HepG2 (cell line): ENCODE measurements around the gene MUC21. TPM values are rescaled to one million over a fixed set of nuclear protein-coding genes. Genes with fewer than 3 reads are reported as not detected.

Source experiments
- ATAC-seq: fragments of 200-7000 bp; cut with Tn5 transposase; 3 replicates; pipeline ENCODE4 v1.9.1; 2020; ENCODE audit warnings: mild to moderate bottlenecking, moderate library complexity
- BruUV-seq: library from RNA; stranded (reverse); fragments of 400-500 nt; replicated peaks from 2 replicates; lab custom pipeline; 2021; lab: Mats Ljungman, UMichigan
- CTCF ChIA-PET: fragments of 300-600 bp; formaldehyde crosslinking; extraction: SDS; loops from one replicate; lab custom pipeline; 2021; ENCODE audit warnings: low total read pairs, inconsistent platforms, low intra/inter-chr PET ratio; lab: Yijun Ruan, JAX
- POLR2A ChIA-PET: fragments of 350-600 bp; sonication (Branson Sonifier 250); formaldehyde crosslinking; loops from one replicate; lab custom pipeline; 2020; ENCODE audit warnings: antibody characterized with exemption, inconsistent platforms; lab: Yijun Ruan, JAX
- DNase-seq: peaks from one replicate; pipeline ENCODE4 v3.0.0-alpha.2; 2015; ENCODE audit warnings: low spot score
- FAIRE-seq: peaks from 3 replicates; lab custom pipeline; 2011; peaks lifted over from hg19 to GRCh38; lab: Jason Lieb, UNC
- H2AFZ ChIP-seq: one replicate; pipeline ENCODE4 v1.6.1; 2011; ENCODE audit warnings: low read length, inconsistent platforms
- H3K27ac ChIP-seq: fragments of 300-600 bp; 3 replicates; pipeline ENCODE4 v1.8.0; 2011; ENCODE audit warnings: mixed run types, mild to moderate bottlenecking, mixed read lengths, low read length, inconsistent platforms; ENCODE audit not compliant: insufficient read depth; ENCODE audit errors: extremely low read length
- H3K27me3 ChIP-seq, 2 experiments: fragments of 200-600 bp in 1 of 2; 2 replicates in 1 of 2; 3 replicates in 1 of 2; pipeline versions ENCODE4 v1.6.0 to v1.8.0; 2011; ENCODE audit warnings: low read length in 2 of 2, mild to moderate bottlenecking in 2 of 2, moderate library complexity in 2 of 2, inconsistent platforms in 1 of 2; ENCODE audit not compliant: insufficient read depth in 2 of 2, control insufficient read depth in 1 of 2
- H3K36me3 ChIP-seq, 2 experiments: fragments of 200-600 bp in 1 of 2; replicated peaks in 1 of 2; 2 replicates in 1 of 2; 3 replicates in 1 of 2; pipeline versions ENCODE4 v1.5.1 to v1.8.0; 2011; ENCODE audit warnings: low read length in 2 of 2, inconsistent platforms in 1 of 2; ENCODE audit not compliant: insufficient read depth in 2 of 2, control insufficient read depth in 1 of 2
- H3K4me1 ChIP-seq: 2 replicates; pipeline ENCODE4 v1.5.1; 2012; ENCODE audit warnings: low read length, inconsistent platforms; ENCODE audit not compliant: insufficient read depth
- H3K4me2 ChIP-seq: 2 replicates; pipeline ENCODE4 v1.6.0; 2011; ENCODE audit warnings: low read depth, low read length, inconsistent platforms
- H3K4me3 ChIP-seq, 3 experiments: fragments of 200-600 bp in 1 of 3; sonication (generic), shearing (Covaris generic) in 1 of 3; replicated peaks in 1 of 3; 2 replicates each; pipeline ENCODE4 v1.5.1; 2011 to 2016; ENCODE audit warnings: low read length in 3 of 3, inconsistent platforms in 2 of 3, low read depth in 2 of 3, mild to moderate bottlenecking in 2 of 3, control low read depth in 1 of 3, mixed read lengths in 1 of 3; ENCODE audit not compliant: insufficient read depth in 1 of 3
- H3K79me2 ChIP-seq: one replicate; pipeline ENCODE4 v1.6.1; 2011; ENCODE audit warnings: low read length, inconsistent platforms; ENCODE audit not compliant: insufficient read depth
- H3K9ac ChIP-seq: 2 replicates; pipeline ENCODE4 v1.6.0; 2011; ENCODE audit warnings: mild to moderate bottlenecking, low read depth, low read length, inconsistent platforms; ENCODE audit not compliant: insufficient read depth
- H3K9me3 ChIP-seq: 2 replicates; pipeline ENCODE4 v1.5.1; 2012; ENCODE audit warnings: mild to moderate bottlenecking, low read length
- H4K20me1 ChIP-seq: 2 replicates; pipeline ENCODE4 v1.6.0; 2011; ENCODE audit warnings: inconsistent platforms, mild to moderate bottlenecking, low read length, moderate library complexity; ENCODE audit not compliant: insufficient read depth
- FOXP1 ChIP-seq, 2 experiments: fragments of 450-650 bp in 1 of 2; IDR thresholded peaks; 2 replicates each; pipeline ENCODE4 v1.6.1; 2017 to 2018; ENCODE audit warnings: antibody characterized with exemption in 1 of 2
- MBNL3 ChIP-seq: fragments of 250-450 bp; sonication (Bioruptor Pico); conservative IDR thresholded peaks from 2 replicates; pipeline ENCODE4 v1.8.0; 2022; ENCODE audit warnings: mild to moderate bottlenecking, inconsistent platforms
- PCBP2 ChIP-seq: fragments of 200-400 bp; formaldehyde crosslinking; optimal IDR thresholded peaks from 2 replicates; pipeline ENCODE3; 2018; ENCODE audit warnings: low read length, low read depth; ENCODE audit not compliant: poor library complexity, severe bottlenecking
- SOX6 ChIP-seq, 2 experiments: fragments of 450-650 bp in 1 of 2; sonication (generic) in 1 of 2; formaldehyde crosslinking in 1 of 2; IDR thresholded peaks; 2 replicates each; pipeline versions ENCODE4 v1.4.0 to v1.6.1; 2017 to 2020; ENCODE audit warnings: antibody characterized with exemption in 1 of 2, mild to moderate bottlenecking in 1 of 2, missing genetic modification reagents in 1 of 2
- TAF15 ChIP-seq: fragments of 200-400 bp; formaldehyde crosslinking; IDR thresholded peaks from one replicate; pipeline ENCODE4 v1.6.1; 2018; ENCODE audit warnings: mild to moderate bottlenecking, low read depth, low read length; ENCODE audit not compliant: poor library complexity, severe bottlenecking
- ZNF12 ChIP-seq: sonication (generic); formaldehyde crosslinking; IDR thresholded peaks from 2 replicates; pipeline ENCODE4 v1.5.0; 2020; ENCODE audit warnings: missing genetic modification reagents
- ZNF230 ChIP-seq: sonication (generic); formaldehyde crosslinking; IDR thresholded peaks from 2 replicates; pipeline ENCODE4 v1.4.0; 2020; ENCODE audit warnings: mild to moderate bottlenecking, missing genetic modification reagents
- ZNF326 ChIP-seq: sonication (generic); formaldehyde crosslinking; IDR thresholded peaks from 2 replicates; pipeline ENCODE4 v1.4.0; 2020; ENCODE audit warnings: missing genetic modification reagents, borderline replicate concordance
- WGBS: methylation state at CpG from one replicate; pipeline ENCODE4 v1.1.6; 2017; ENCODE audit warnings: low lambda C conversion rate; 5-methylcytosine and 5-hydroxymethylcytosine counted together
- in situ Hi-C: cut with HindIII; loops from 2 replicates; pipeline ENCODE4 v1.10.0; 2017; ENCODE audit warnings: low pct_unique_long_range_greater_than_20kb; ENCODE audit not compliant: extremely low pct_ligation_motif_present
- intact Hi-C: fragments of 100-400 bp; cut with micrococcal nuclease; formaldehyde crosslinking; loops from one replicate; pipeline ENCODE4 v1.10.0; 2022; ENCODE audit not compliant: unreplicated experiment
- polyA plus RNA-seq, 8 experiments: library from polyadenylated mRNA; depleted of rRNA in 3 of 8; stranded (reverse) in 7 of 8; unstranded in 1 of 8; fragments of >200 nt; fragmentation: Illumina TruSeq in 4 of 8; extraction: Trizol in 4 of 8; gene quantifications; 2 replicates each; pipeline versions ENCODE4 v1.2.1 to v1.2.3, GENCODE V29; 2011 to 2016; ENCODE audit warnings: low read depth in 4 of 8, missing spikeins in 1 of 8, mixed read lengths in 1 of 8; ENCODE audit not compliant: insufficient read depth in 1 of 8
- total RNA-seq, 5 experiments: library from RNA; depleted of rRNA; stranded (reverse); fragments of >200 nt; fragmentation: Illumina TruSeq; extraction: Trizol; gene quantifications; 2 replicates each; pipeline ENCODE4 v1.2.3, GENCODE V29; 2016; ENCODE audit warnings: low read depth in 1 of 5
- TF ChIP-seq, protein P1 (sequence below): IDR thresholded peaks from 2 replicates; pipeline ENCODE4 v1.6.1; 2016; ENCODE audit warnings: low read depth, borderline replicate concordance
- TF ChIP-seq, protein P2 (sequence below): IDR thresholded peaks from 2 replicates; pipeline ENCODE4 v1.6.1; 2016

MUC21 gene
- total and polyA plus RNA-seq, 2 of the 13 experiments (the other 11 are each of a cell fraction or from before 2014, with no cell fraction given), result not detected

DNA sequence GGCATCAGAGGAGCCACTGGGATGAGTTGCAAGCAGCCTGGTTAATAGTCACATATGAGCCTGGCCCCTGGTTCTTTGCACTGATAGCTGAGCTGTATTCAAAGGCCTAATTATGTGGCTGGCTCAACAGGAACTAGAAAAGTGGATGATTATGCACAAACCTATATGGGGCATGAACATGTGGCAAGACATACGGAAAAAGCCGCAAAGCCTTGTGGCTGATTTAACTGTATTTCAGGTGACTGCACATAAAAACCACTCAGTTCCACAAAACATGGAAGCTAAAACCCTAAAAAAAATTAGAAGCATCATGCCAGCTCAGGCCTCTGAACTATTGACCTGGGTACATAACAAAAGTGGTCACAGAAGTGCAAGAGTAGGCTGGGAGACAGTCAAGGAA, 13.8 kb downstream of the MUC21 start:
- H3K27ac ChIP-seq, result no peak overlapping the region
- BruUV-seq, result no TSS peak
- no peak overlapping the region for H3K9ac ChIP-seq
- no peaks in the 10 kb centered on the region for H3K36me3 ChIP-seq
- ATAC-seq, result no peak
- H3K4me1 ChIP-seq, result no peaks in the 10 kb centered on the region
- CTCF ChIA-PET, result no interaction called here
- no peak for TF ChIP-seq TAF15
- no peak for TF ChIP-seq PCBP2
- TF ChIP-seq ZNF12 (CRISPR knock-in tag), result no peak
- no peak for TF ChIP-seq SOX6 (IDR thresholded peaks at IDR 0.05)
- no peak for TF ChIP-seq SOX6 (CRISPR knock-in tag; IDR thresholded peaks at IDR 0.05)
- TF ChIP-seq, protein P1, sequence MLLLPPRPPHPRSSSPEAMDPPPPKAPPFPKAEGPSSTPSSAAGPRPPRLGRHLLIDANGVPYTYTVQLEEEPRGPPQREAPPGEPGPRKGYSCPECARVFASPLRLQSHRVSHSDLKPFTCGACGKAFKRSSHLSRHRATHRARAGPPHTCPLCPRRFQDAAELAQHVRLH (CRISPR knock-in tag), result no peak
- TF ChIP-seq ZNF230 (CRISPR knock-in tag), result no peak
- TF ChIP-seq, protein P2, sequence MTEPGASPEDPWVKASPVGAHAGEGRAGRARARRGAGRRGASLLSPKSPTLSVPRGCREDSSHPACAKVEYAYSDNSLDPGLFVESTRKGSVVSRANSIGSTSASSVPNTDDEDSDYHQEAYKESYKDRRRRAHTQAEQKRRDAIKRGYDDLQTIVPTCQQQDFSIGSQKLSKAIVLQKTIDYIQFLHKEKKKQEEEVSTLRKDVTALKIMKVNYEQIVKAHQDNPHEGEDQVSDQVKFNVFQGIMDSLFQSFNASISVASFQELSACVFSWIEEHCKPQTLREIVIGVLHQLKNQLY, result no peak
- no peak for TF ChIP-seq MBNL3 (CRISPR knock-in tag)
- TF ChIP-seq ZNF326 (CRISPR knock-in tag), result no peak
- no peak for TF ChIP-seq FOXP1 (IDR thresholded peaks at IDR 0.05)
- TF ChIP-seq FOXP1 (CRISPR knock-in tag; IDR thresholded peaks at IDR 0.05), result no peak
- TF ChIP-seq, all 625 proteins: peak for 0
- H4K20me1 ChIP-seq, result no peaks in the 10 kb centered on the region
- in situ Hi-C loops (no loop called here), intact Hi-C loops (no loop called here)
- H3K9me3 ChIP-seq, result no peaks in the 10 kb centered on the region
- H3K4me3 ChIP-seq, result no peak overlapping the region
- H2AFZ ChIP-seq, result no peak overlapping the region
- 99% methylated on average over 2 of the region's 2 CpGs for WGBS
- DNase-seq (no peak), FAIRE-seq (no peak)
- POLR2A ChIA-PET, result no interaction called here
- H3K79me2 ChIP-seq, result no peaks in the 10 kb centered on the region
- H3K27me3 ChIP-seq, result no peaks in the 10 kb centered on the region
- H3K4me2 ChIP-seq, result no peak overlapping the region
